PC-3 (cell line): ENCODE data around the gene ACTG2. TPM values are rescaled to one million over a fixed set of nuclear protein-coding genes. Genes with fewer than 3 reads are reported as not detected.

ENCODE experiments used
- ATAC-seq: fragments of 200-7000 bp; cut with Tn5 transposase; 2 replicates; pipeline ENCODE4 v1.9.1; 2020; ENCODE audit warnings: mild to moderate bottlenecking, moderate library complexity
- BruUV-seq: library from RNA; stranded (reverse); fragments of 400-500 nt; replicated peaks from 2 replicates; lab custom pipeline; 2021; lab: Mats Ljungman, UMichigan
- CTCF ChIA-PET: fragments of 300-600 bp; sonication (Branson Sonifier 250); formaldehyde crosslinking; loops from one replicate; lab custom pipeline; 2022; ENCODE audit warnings: antibody characterized with exemption; lab: Charles Lee
- POLR2A ChIA-PET: fragments of 300-600 bp; sonication (Branson Sonifier 250); formaldehyde crosslinking; loops from one replicate; lab custom pipeline; 2022; ENCODE audit warnings: antibody characterized with exemption; ENCODE audit not compliant: unreplicated experiment; lab: Charles Lee
- DNase-seq: peaks from one replicate; pipeline ENCODE4 v3.0.0-alpha.2; 2015
- H2AFZ ChIP-seq: fragments of 300-600 bp; sonication (generic); 2 replicates; pipeline ENCODE4 v1.6.0; 2016; ENCODE audit warnings: antibody characterized with exemption, low read length
- H3F3A ChIP-seq: fragments of 300-600 bp; sonication (generic); one replicate; pipeline ENCODE4 v1.6.0; 2017; ENCODE audit warnings: antibody characterized with exemption, low read length, control low read depth, mild to moderate bottlenecking; ENCODE audit not compliant: unreplicated experiment
- H3K27ac ChIP-seq: fragments of 300-600 bp; sonication (generic); 2 replicates; pipeline ENCODE4 v1.5.1; 2016; ENCODE audit warnings: mild to moderate bottlenecking, low read length
- H3K27me3 ChIP-seq: fragments of 300-600 bp; sonication (generic); 2 replicates; pipeline ENCODE4 v1.6.1; 2016; ENCODE audit warnings: low read length, mixed read lengths
- H3K36me3 ChIP-seq: fragments of 300-600 bp; sonication (generic); 2 replicates; pipeline ENCODE4 v1.6.1; 2016; ENCODE audit warnings: low read depth, mixed run types, low read length, mixed read lengths
- H3K4me1 ChIP-seq: fragments of 300-600 bp; sonication (generic); 2 replicates; pipeline ENCODE4 v1.5.1; 2016; ENCODE audit warnings: low read length; ENCODE audit not compliant: insufficient read depth
- H3K4me2 ChIP-seq: fragments of 300-600 bp; sonication (generic); 2 replicates; pipeline ENCODE4 v1.6.0; 2016; ENCODE audit warnings: low read length
- H3K4me3 ChIP-seq: fragments of 300-600 bp; sonication (generic); 2 replicates; pipeline ENCODE4 v1.5.1; 2016; ENCODE audit warnings: mild to moderate bottlenecking, low read length, mixed read lengths
- H3K79me2 ChIP-seq: fragments of 300-600 bp; sonication (generic); 2 replicates; pipeline ENCODE4 v1.6.1; 2017; ENCODE audit warnings: low read length, mixed read lengths
- H3K9ac ChIP-seq: fragments of 300-600 bp; sonication (generic); 2 replicates; pipeline ENCODE4 v1.6.0; 2016; ENCODE audit warnings: mild to moderate bottlenecking, low read length
- H3K9me2 ChIP-seq: fragments of 300-600 bp; sonication (generic); replicated peaks from 2 replicates; pipeline ENCODE4 v1.6.1; 2016; ENCODE audit warnings: mixed run types, low read length, mixed read lengths
- H3K9me3 ChIP-seq: fragments of 300-600 bp; sonication (generic); 2 replicates; pipeline ENCODE4 v1.6.1; 2016; ENCODE audit warnings: low read length, mixed read lengths
- H4K20me1 ChIP-seq: fragments of 300-600 bp; sonication (generic); 2 replicates; pipeline ENCODE4 v1.6.1; 2016; ENCODE audit warnings: low read length, mixed read lengths
- CTCF ChIP-seq: fragments of 300-600 bp; sonication (generic); conservative IDR thresholded peaks from 2 replicates; pipeline ENCODE4 v1.5.1; 2017; ENCODE audit warnings: antibody characterized with exemption, low read depth, mild to moderate bottlenecking, low read length
- EZH2 ChIP-seq: fragments of 300-600 bp; sonication (generic); IDR thresholded peaks from one replicate; pipeline ENCODE4 v1.6.1; 2017; ENCODE audit warnings: antibody characterized with exemption, mild to moderate bottlenecking, low read length; ENCODE audit not compliant: unreplicated experiment
- EZH2phosphoT487 ChIP-seq: fragments of 300-600 bp; sonication (generic); IDR thresholded peaks from 2 replicates; pipeline ENCODE4 v1.6.1; 2018; ENCODE audit warnings: mild to moderate bottlenecking, antibody characterized with exemption, low read length, borderline replicate concordance
- intact Hi-C: fragments of 100-400 bp; cut with micrococcal nuclease; formaldehyde crosslinking; loops from 2 replicates; pipeline ENCODE4 v1.9.0; 2023
- total RNA-seq: library from RNA; depleted of rRNA; stranded (reverse); fragments of >200 nt; gene quantifications from 2 replicates; pipeline ENCODE4 v1.2.3, GENCODE V29; 2014

The ACTG2 gene
- total RNA-seq, 1 experiment from 2014 or later: 3.8 TPM

GRCh38 chr2:73942664-73943063 is 49.9 kb downstream of the ACTG2 start:
- ATAC-seq (no peak), DNase-seq (no peak)
- no peak for TF ChIP-seq EZH2
- TF ChIP-seq EZH2phosphoT487: no peak
- no peak for TF ChIP-seq CTCF
- ChIA-PET POLR2A (no interaction called here), CTCF (no interaction called here)
- no peaks in the 10 kb centered on the region for H3F3A ChIP-seq
- H3K4me1 ChIP-seq: peaks cover 15% of the 10 kb centered on the region
- no peak overlapping the region for H3K4me2 ChIP-seq
- H3K79me2 ChIP-seq: peaks cover 70% of the 10 kb centered on the region
- no peak overlapping the region for H2AFZ ChIP-seq
- H3K27ac ChIP-seq: no peak overlapping the region
- intact Hi-C loops: no loop called here
- H3K27me3 ChIP-seq: no peaks in the 10 kb centered on the region
- no peaks in the 10 kb centered on the region for H3K9me2 ChIP-seq
- H3K4me3 ChIP-seq: no peak overlapping the region
- peaks cover 32% of the 10 kb centered on the region for H3K36me3 ChIP-seq
- H4K20me1 ChIP-seq: peaks cover 15% of the 10 kb centered on the region; the same call in 1 of the 2 replicates
- no TSS peak for BruUV-seq
- no peaks in the 10 kb centered on the region for H3K9me3 ChIP-seq
- no peak overlapping the region for H3K9ac ChIP-seq

- Histone ChIP-seq H2AFZ (no peak overlapping the region), H3K27me3 (no peaks in the 10 kb centered on the region), H3K4me1 (no peaks in the 10 kb centered on the region), H3K9me3 (no peaks in the 10 kb centered on the region), H3K4me3 (no peak overlapping the region), H3K4me2 (no peak overlapping the region), H4K20me1 (peaks cover 4% of the 10 kb centered on the region; the same call in 1 of the 2 replicates), H3K79me2 (peaks cover 52% of the 10 kb centered on the region), H3K27ac (no peak overlapping the region), H3F3A (no peaks in the 10 kb centered on the region), H3K9ac (no peak overlapping the region), H3K36me3 (peaks cover 46% of the 10 kb centered on the region), H3K9me2 (no peaks in the 10 kb centered on the region)
- intact Hi-C loops: no loop called here
- DNase-seq (no peak), ATAC-seq (no peak)
- TF ChIP-seq CTCF (no peak), EZH2 (no peak), EZH2phosphoT487 (no peak)
- no TSS peak for BruUV-seq
- ChIA-PET POLR2A (no interaction called here), CTCF (no interaction called here)
These were observed 51.9 kb downstream of the ACTG2 start for GRCh38 chr2:73944714-73945113.

- intact Hi-C loops: no loop called here
- no peak overlapping the region for H3K4me2 ChIP-seq
- H3K9ac ChIP-seq: no peak overlapping the region
- ATAC-seq (no peak), DNase-seq (no peak)
- no TSS peak for BruUV-seq
- no peak overlapping the region for H2AFZ ChIP-seq
- no peaks in the 10 kb centered on the region for H3K9me2 ChIP-seq
- no peak for TF ChIP-seq EZH2phosphoT487
- no peak for TF ChIP-seq EZH2
- no peak for TF ChIP-seq CTCF
- ChIA-PET CTCF (no interaction called here), POLR2A (no interaction called here)
- H3K4me1 ChIP-seq: no peaks in the 10 kb centered on the region
- H3F3A ChIP-seq: no peaks in the 10 kb centered on the region
- no peaks in the 10 kb centered on the region for H4K20me1 ChIP-seq
- no peaks in the 10 kb centered on the region for H3K9me3 ChIP-seq
- peaks cover 37% of the 10 kb centered on the region for H3K79me2 ChIP-seq
- H3K27me3 ChIP-seq: no peaks in the 10 kb centered on the region
- H3K4me3 ChIP-seq: no peak overlapping the region
- no peak overlapping the region for H3K27ac ChIP-seq
- H3K36me3 ChIP-seq: peaks cover 54% of the 10 kb centered on the region
These were observed 53.4 kb downstream of the ACTG2 start for GRCh38 chr2:73946215-73946614.
